Cardiac fibroblast (primary cell): ENCODE measurements around the gene PALLD.

ENCODE experiments used
- DNase-seq, 2 donors: peaks; one replicate each; pipeline versions ENCODE4 v3.0.0 to v3.0.0-alpha.2; 2010; ENCODE audit warnings: low read depth in 2 of 2
- H3K4me3 ChIP-seq, 2 donors: replicated peaks in 1 of 2; 1 replicate in 1 of 2; 2 replicates in 1 of 2; pipeline ENCODE4 v1.5.1; 2011; ENCODE audit warnings: low read depth in 2 of 2, low read length in 2 of 2, mild to moderate bottlenecking in 2 of 2, moderate library complexity in 1 of 2
- TF ChIP-seq, protein P1 (sequence below): IDR thresholded peaks from one replicate; pipeline ENCODE4 v1.5.1; 2011; ENCODE audit warnings: low read depth, mild to moderate bottlenecking, low read length, inconsistent platforms

The PALLD gene

DNA sequence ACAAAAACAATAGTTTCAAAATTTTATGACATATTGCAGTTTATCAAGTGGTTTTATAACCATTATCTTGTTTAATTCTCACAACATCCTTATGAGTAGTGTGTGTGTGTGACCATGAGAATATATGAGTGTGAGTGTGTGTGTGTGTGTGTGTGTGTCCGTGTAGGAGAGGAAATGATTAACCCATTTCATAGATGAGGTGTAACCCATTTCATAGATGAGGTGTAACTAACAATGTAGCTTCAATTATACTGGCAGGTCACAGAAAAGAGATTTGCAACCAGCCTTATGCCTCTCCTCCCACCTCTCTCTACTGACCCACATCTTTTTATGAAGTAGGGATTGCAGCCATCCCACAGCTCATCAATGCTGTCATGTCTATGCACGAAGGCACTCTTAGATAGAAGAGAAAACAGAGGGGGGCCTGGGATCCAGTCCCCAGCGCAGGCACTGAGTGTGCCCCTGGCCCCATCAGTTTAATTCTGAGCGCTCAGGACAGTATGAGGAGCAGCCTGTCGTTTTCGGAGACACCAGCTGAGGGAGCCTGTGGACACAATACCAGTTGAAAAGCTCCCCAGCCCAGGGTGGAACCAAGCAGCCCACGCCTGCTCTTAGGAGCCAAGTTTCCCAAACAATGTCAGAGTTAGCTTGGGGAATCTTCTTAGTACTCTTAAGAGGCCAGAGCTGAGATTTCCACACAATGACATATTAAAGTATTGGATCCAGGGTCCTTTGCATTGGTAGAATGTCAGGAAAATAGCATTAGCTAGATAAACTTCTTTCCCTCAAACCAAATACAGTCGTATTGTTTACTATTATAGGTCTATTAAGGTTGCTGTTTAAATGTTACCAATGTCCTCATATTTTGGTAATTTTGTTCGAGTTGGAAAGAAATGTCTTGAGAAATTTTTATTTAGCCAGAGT, 88.6 kb downstream of the PALLD start:
- H3K4me3 ChIP-seq, result no peak overlapping the region
- TF ChIP-seq, protein P1, sequence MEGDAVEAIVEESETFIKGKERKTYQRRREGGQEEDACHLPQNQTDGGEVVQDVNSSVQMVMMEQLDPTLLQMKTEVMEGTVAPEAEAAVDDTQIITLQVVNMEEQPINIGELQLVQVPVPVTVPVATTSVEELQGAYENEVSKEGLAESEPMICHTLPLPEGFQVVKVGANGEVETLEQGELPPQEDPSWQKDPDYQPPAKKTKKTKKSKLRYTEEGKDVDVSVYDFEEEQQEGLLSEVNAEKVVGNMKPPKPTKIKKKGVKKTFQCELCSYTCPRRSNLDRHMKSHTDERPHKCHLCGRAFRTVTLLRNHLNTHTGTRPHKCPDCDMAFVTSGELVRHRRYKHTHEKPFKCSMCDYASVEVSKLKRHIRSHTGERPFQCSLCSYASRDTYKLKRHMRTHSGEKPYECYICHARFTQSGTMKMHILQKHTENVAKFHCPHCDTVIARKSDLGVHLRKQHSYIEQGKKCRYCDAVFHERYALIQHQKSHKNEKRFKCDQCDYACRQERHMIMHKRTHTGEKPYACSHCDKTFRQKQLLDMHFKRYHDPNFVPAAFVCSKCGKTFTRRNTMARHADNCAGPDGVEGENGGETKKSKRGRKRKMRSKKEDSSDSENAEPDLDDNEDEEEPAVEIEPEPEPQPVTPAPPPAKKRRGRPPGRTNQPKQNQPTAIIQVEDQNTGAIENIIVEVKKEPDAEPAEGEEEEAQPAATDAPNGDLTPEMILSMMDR, result peak; percentile 82
- peak; percentile 91 to 92 for DNase-seq

DNA sequence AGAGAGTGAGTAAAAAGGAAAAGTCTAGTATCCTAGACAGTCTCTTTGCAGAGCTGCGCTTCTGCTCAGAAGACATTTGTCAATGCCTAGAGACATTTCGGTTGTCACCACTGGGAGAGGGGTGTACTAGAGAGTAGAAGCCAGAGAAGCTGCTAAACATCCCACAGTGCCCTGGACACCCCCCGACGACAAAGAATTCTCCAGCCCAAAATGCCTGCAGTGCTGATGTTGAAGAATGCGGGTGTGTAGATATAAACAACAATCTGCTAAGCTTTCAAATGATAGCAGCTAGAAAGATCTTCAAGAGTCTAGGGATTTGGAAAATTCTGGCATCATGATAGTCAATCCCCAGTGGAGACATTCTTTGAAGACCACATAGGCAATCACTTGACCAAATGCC, 90.1 kb downstream of the PALLD start:
- TF ChIP-seq, protein P1, result no peak
- H3K4me3 ChIP-seq, result no peak overlapping the region
- DNase-seq, result no peak

DNA sequence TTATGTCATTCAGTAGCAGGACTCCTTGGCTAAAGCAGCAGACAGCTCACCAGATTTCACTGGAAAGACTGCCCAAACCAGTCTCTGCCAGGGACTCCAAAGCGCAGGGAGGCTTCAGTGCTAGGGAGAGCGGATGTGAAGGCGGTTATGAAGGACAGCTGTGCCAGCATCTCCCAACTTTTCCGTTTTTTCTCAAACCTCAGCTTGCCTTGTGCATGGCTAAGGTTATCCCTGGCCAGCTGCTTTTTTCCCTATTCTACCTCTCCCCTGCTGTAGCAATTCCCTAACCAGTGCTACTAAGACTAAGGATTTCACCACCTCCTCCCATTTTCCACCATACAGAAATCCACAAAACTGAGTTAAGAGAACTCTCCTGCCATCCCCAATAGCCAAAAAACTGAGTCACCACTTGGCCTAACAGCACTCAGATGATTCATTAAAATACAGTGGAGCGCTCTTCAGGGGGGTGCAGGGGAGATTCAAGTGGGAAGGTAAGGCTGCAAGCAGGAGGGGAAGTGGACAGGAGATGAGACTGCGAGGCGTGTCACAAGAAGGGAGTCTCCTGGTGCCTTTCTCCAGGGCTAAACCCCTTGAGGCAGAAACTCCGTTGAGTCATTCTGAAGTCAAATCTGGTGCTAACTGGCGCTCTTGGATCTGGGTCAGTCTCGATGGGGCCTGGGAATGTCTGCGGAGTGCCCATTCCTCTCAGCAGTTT, 90.7 kb downstream of the PALLD start:
- DNase-seq, result peak; percentile 82 to 93
- TF ChIP-seq, protein P1, result no peak

DNA sequence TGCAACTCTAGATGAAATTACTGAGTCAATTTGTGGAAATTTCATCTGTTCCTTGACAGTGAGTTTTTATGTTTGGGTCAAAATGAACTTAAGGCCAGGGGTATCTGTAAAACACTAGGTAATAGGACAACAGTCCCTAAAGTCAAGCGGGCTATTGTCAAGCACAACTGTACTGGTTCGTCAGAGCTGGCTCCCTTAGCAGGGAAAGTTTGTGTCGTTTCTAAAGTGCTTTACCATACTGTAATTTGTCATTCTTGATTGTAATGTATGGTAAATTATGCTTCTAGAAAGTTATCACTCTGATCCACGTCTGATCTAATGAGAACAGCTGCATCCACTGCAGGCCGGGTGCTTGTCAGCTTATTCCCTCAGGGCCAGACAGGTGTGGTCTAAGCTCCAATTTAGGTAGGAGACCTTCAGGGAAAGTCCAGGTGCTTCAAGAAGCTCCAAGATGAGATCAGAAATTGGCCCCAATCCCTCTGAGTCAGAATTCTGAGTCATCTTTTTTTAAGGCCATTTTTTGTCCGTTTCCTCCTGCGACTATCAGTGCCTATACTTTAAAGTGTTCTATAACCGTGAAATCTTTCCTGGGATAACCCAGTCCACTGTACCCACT, 92.2 kb downstream of the PALLD start:
- DNase-seq, result peak; percentile 56 to 92
- TF ChIP-seq, protein P1, result no peak
- H3K4me3 ChIP-seq, result no peak overlapping the region

More for the DNA sequence above, 90.7 kb downstream of the PALLD start:
- H3K4me3 ChIP-seq, result no peak overlapping the region

DNA sequence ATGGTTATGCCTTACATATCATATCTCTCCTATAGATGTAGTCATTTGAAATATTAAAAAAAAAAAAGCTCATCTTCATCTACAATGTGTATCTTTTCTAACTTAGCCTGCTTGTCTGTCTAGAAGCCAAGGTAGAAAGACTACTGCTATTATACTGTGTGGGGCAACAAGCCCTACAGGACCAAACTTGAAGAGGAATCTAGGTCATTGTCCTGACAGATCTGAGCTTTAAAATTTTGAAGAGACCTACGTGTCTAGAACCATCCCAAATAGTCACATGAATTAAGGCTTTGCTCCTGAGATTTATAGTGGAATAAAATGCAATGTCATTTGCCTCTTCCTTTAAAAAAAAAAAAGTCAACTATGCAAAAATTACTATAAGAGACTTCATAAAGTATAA, 95.8 kb downstream of the PALLD start:
- TF ChIP-seq, protein P1, result no peak
- H3K4me3 ChIP-seq, result no peak overlapping the region
- DNase-seq, result no peak

DNA sequence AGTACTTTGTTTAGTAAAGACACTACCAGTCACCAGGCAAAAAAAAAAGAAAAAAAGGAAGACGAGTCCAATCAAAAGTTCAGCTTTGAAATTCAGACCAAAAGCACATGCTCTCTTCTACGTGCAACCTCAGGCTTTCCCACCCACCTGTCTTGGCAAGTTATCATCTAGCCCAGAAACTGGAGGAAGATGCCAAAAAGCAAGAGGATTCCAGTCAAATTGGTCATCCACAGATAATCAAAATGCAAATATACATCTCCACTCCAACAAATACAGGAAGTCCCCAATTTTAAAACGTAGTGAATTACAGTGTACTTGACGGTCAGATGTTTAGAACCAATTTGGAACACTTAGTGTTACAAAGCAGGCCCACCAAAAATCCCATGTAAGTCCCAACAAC, 96.5 kb downstream of the PALLD start:
- H3K4me3 ChIP-seq, result no peak overlapping the region
- DNase-seq, result peak in 1 of 2 donors; percentile 44
- TF ChIP-seq, protein P1, result no peak
